HG03060 (cell line): Measurements from ENCODE around the gene VEGFB.
"Not testable (repeated sequence)": the region's sequence is repeated elsewhere in the genome, so short reads cannot be mapped to it uniquely, and the experiment has no call there.

Source experiments
- ATAC-seq: cut with Tn5 transposase; IDR thresholded peaks from one replicate; pipeline ENCODE4 v1.9.1; 2021; ENCODE audit warnings: low read depth, moderate number of reproducible peaks; ENCODE audit not compliant: unreplicated experiment

The VEGFB gene

DNA sequence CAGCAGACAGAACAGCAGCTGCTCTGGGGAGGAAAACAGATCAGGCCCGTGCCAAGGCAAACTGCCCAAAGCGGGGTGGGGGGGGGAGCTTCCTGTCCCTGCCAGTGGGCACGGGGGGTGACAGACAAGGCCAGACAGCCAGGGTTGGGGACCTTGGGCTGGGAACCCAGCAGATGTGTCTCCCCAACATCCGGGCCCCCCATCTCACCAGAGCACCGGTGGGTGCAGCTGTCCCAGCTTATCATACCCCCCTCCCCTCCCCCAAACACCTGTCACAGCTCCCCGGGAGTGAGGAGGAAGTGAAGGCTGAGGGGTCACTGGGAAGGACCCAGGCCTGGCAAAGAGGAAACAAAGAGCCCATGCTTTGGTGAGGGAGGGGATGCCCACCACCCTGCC, 11.0 kb downstream of the VEGFB start:
- ATAC-seq = no peak

- no peak for ATAC-seq
Measured at GRCh38 chr11:64245797-64246620, 11.6 kb downstream of the VEGFB start.

GRCh38 chr11:64246621-64246870, 12.2 kb downstream of the VEGFB start:
- ATAC-seq = not testable (repeated sequence)

- ATAC-seq = no peak
Measured at GRCh38 chr11:64246871-64247728, 12.7 kb downstream of the VEGFB start, which contains the start of gene PPP1R14B. PPP1R14B (minus strand) TSS chr11:64246943; CDS start chr11:64246673, 270 bp downstream.

DNA sequence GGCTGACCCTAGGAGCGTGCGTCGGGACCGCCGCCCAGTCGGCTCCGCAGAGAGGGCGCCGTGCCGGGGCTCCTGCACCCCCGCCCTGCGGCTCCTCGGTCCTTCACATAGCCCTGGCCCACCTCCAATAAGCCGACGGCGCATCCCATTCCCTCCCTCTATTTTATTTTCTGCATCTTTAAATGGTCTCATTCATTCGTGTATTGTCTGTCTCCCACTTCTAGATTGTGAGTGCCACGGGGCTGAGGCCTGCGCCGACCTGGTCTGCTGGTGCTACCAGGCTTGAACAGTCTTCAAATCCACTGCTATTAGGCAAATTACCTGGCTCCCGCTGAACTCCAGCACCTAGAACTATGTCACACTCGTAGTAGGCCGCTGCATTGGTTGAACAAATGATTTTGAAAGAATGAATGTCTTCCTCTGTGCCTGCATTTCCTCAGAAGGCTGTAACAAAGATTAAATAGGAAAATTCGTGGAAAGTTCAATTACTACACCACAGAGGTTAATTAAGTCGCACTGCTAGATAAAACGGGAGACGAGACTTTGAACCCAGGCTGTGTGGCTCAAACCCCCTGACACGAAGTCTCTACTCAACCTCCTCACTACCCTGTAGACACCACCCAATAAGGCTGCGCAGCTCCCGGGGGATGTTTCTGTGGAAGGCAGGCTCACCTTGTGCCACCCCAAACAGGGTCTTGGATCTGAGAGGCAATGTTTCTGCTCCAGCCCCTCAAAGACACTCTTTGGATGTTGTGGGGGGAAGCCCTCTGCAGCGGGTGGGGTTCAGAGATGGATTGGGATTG, 13.5 kb downstream of the VEGFB start:
- no peak for ATAC-seq

DNA sequence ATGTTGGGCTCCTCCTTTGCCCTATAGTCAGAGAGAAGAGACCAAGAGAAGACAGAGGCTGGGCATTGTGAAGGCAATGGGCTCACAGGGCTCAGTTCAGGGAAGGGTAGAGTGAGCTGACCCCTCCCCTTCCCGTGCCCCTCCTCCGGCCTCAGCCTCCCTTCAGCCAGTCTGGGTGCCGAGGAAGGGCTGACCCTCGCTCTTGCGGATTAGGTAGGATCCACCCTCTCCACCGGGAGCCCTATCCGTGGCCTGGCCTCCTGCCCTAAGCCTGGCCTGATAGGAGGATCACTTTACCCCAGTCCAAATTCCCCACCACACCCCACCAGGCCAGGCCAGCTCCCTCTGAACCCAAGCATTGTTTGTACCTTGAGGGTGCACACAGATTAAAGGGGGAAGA, 14.2 kb downstream of the VEGFB start:
- no peak for ATAC-seq

DNA sequence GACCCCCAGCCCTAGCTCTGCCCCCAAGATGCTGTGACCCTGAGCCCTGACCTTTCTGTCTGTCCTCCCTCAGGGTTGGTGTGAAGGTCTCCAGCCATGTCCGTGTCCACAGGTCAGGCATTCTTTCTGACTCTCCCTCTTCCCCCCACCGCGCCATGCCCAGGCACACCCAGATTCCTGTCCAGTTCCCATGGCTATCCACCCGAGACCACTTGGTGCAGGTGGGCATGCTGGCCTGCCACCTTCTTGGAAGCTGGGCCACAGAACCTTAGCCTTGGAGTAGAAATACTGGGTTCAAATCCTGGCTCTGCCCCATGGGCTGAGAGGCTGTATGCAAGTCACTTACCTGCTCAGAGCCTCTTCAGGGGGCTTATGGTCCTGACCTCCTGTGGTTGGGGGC, 14.7 kb downstream of the VEGFB start:
- no peak for ATAC-seq

- ATAC-seq = no peak
Measured at GRCh38 chr11:64249563-64250414, 15.4 kb downstream of the VEGFB start.

DNA sequence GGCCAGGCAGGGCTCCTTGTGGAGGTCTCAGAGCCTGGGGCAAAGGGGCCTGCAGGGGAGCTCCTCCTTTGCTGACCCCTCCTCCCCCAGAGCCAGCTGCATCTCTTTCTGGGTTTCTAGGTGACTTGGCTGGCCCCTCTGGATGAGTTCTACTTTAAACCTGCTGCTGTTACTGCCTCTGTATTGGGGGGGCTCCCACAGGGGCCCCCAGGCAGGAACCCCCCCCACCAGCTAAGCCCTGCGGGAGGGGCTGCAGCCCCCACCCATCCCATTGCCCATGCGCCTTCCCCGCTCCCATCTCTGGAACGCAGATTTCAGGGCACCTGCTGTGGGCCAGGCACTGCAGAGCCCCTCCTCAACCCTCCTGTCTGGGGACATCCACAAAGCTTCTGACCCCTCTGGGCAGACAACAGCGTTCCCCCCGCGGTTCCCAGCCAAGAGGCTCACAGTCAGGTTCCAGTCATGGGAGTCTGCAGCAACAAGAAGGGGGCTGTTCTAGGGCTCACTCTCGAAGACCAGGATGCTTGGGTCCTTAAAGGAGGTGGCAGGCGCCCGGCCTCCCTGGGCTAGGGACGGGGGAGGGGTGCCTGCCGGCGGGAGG, 16.1 kb downstream of the VEGFB start:
- no peak for ATAC-seq

GRCh38 chr11:64251016-64251752, 16.8 kb downstream of the VEGFB start, which contains the start of gene PLCB3:
PLCB3 (plus strand) TSS chr11:64251530; CDS start chr11:64251650, 120 bp downstream.
- no peak for ATAC-seq

GRCh38 chr11:64251753-64252002, 17.3 kb downstream of the VEGFB start:
- no peak for ATAC-seq

GRCh38 chr11:64252003-64252872, 17.9 kb downstream of the VEGFB start:
- no peak for ATAC-seq

- ATAC-seq = no peak
Measured at GRCh38 chr11:64253043-64253442, 18.7 kb downstream of the VEGFB start.

GRCh38 chr11:64253481-64253880, 19.1 kb downstream of the VEGFB start:
- ATAC-seq = no peak

DNA sequence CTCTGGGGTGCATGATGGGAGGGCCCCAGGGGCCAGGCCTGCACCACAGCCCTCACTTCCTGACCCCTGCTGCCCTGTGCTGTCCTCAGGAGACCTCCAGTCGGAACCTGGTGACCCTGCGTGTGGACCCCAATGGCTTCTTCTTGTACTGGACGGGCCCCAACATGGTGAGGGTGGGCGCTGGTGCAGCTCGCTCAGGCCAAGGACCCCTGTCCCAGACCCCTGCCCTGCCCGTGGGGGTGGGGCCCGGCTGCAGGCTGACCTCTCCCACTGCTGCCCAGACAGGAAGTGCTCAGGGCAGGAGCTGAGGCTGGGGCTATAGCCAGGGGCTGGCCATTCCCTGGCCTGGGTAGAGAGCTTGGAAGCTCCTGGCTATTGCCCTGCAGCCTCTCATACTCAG, 19.9 kb downstream of the VEGFB start:
- ATAC-seq = no peak

GRCh38 chr11:64255135-64256128, 21.0 kb downstream of the VEGFB start:
- no peak for ATAC-seq

- no peak for ATAC-seq
Measured at GRCh38 chr11:64256300-64256699, 21.9 kb downstream of the VEGFB start.
